CD4-positive, alpha-beta memory T cell (primary cell): ENCODE data around the gene CAMK1G. TPM values are rescaled to one million over a fixed set of nuclear protein-coding genes. Genes with fewer than 3 reads are reported as not detected.

Experiments used
- CTCF ChIA-PET: fragments of 350-600 bp; sonication (Branson Sonifier 250); formaldehyde crosslinking; loops from one replicate; lab custom pipeline; 2021; ENCODE audit warnings: inconsistent platforms; ENCODE audit not compliant: partially characterized antibody; lab: Charles Lee
- POLR2A ChIA-PET: fragments of 350-600 bp; sonication (Branson Sonifier 250); formaldehyde crosslinking; loops from one replicate; lab custom pipeline; 2021; ENCODE audit not compliant: partially characterized antibody; lab: Charles Lee
- DNase-seq, 5 donors: peaks; one replicate each; pipeline versions ENCODE4 v3.0.0 to v3.0.0-alpha.2; 2020 to 2022; ENCODE audit warnings: mixed read lengths in 1 of 5
- H3K27ac ChIP-seq: one replicate; pipeline ENCODE4 v1.7.0; 2013; ENCODE audit warnings: low read depth, low read length
- H3K27me3 ChIP-seq: 2 replicates; pipeline ENCODE4 v1.7.0; 2013; ENCODE audit warnings: mild to moderate bottlenecking, low read length, moderate library complexity; ENCODE audit not compliant: insufficient read depth
- H3K36me3 ChIP-seq: 2 replicates; pipeline ENCODE4 v1.7.0; 2013; ENCODE audit warnings: mild to moderate bottlenecking, low read length, moderate library complexity; ENCODE audit not compliant: insufficient read depth
- H3K4me1 ChIP-seq: 2 replicates; pipeline ENCODE4 v1.7.0; 2013; ENCODE audit warnings: mild to moderate bottlenecking, low read length, moderate library complexity; ENCODE audit not compliant: insufficient read depth
- H3K4me3 ChIP-seq, 2 donors: one replicate each; pipeline ENCODE4 v1.7.0; 2013; ENCODE audit warnings: low read length in 2 of 2, mild to moderate bottlenecking in 1 of 2
- H3K9me3 ChIP-seq, 2 donors: one replicate each; pipeline ENCODE4 v1.7.0; 2013; ENCODE audit warnings: low read length in 2 of 2, control low read depth in 1 of 2; ENCODE audit not compliant: control insufficient read depth in 1 of 2
- H3K27ac Mint-ChIP-seq, 7 donors: one replicate each; pipeline ENCODE4 v1.8.0; 2020 to 2021; ENCODE audit warnings: mixed read lengths in 7 of 7, mild to moderate bottlenecking in 6 of 7, inconsistent platforms in 3 of 7, moderate library complexity in 3 of 7
- H3K27me3 Mint-ChIP-seq, 2 donors: one replicate each; pipeline ENCODE4 v1.8.0; 2020 to 2021; ENCODE audit warnings: mixed read lengths in 2 of 2
- H3K36me3 Mint-ChIP-seq, 2 donors: one replicate each; pipeline ENCODE4 v1.8.0; 2020 to 2021; ENCODE audit warnings: mixed read lengths in 2 of 2, inconsistent platforms in 1 of 2, mild to moderate bottlenecking in 1 of 2
- H3K4me1 Mint-ChIP-seq, 4 donors: one replicate each; pipeline ENCODE4 v1.8.0; 2020 to 2021; ENCODE audit warnings: mixed read lengths in 4 of 4, mild to moderate bottlenecking in 1 of 4
- H3K4me3 Mint-ChIP-seq, 8 donors: one replicate each; pipeline ENCODE4 v1.8.0; 2020 to 2021; ENCODE audit warnings: mixed read lengths in 8 of 8, mild to moderate bottlenecking in 7 of 8, moderate library complexity in 6 of 8, inconsistent platforms in 3 of 8
- H3K9me3 Mint-ChIP-seq, 8 donors: one replicate each; pipeline ENCODE4 v1.8.0; 2020 to 2021; ENCODE audit warnings: mixed read lengths in 8 of 8, mild to moderate bottlenecking in 5 of 8, inconsistent platforms in 3 of 8, moderate library complexity in 1 of 8
- intact Hi-C: fragments of 100-400 bp; cut with micrococcal nuclease; formaldehyde crosslinking; loops from one replicate; pipeline ENCODE4 v1.15.1; 2023
- polyA plus RNA-seq, 2 donors: library from polyadenylated mRNA; unstranded; fragments of 300-500 nt; fragmentation: Illumina TruSeq; gene quantifications; one replicate each; pipeline ENCODE4 v1.2.3, GENCODE V29; 2021
- total RNA-seq, 2 experiments: library from RNA; stranded (reverse); gene quantifications; one replicate each; pipeline ENCODE4 v1.2.3, GENCODE V29; 2021

CAMK1G gene
- total and polyA plus RNA-seq, 4 experiments from 2014 or later, result not detected

DNA sequence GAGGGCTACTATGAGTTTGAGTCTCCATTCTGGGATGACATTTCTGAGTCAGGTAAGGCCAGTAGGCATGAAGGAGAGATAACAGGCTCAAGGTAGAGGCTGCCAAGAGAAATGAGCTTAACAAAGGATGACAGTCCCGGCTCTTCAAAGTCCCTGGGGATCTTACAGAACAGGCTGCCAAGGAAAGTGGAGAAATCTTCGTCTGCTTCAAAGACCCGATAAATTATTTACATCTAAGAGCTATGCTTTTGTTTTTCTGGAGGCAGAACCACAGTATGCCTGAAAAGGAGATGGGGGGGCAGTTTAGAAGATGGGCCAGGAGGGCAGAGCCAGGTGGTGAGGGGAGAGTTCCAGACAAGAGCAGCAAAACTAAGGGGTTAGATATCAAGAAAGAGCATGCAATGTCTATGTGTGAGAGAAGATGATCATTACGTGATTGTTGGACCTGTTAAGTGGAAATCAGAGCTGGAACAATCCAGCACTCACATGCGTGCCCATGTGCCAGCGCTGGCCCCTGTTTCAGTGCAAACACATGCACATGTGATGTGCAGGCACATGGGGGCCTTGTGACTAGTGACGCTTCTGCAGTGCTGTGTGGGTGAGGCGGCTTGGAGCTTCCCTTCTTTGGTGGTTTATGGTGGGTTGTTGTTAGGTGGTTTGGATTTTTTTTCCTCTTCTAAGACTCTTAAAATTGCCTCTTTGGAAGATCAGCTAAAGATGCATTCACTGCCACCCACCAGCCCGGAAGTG, 25.7 kb downstream of the CAMK1G start:
- POLR2A ChIA-PET, result interaction anchor here (0.8 kb wide), 1 partner anchor 160 kb away, joined by 3 read pairs; no protein-coding TSS in a partner anchor
- no peaks in the 10 kb centered on the region for H3K36me3 ChIP-seq

DNA sequence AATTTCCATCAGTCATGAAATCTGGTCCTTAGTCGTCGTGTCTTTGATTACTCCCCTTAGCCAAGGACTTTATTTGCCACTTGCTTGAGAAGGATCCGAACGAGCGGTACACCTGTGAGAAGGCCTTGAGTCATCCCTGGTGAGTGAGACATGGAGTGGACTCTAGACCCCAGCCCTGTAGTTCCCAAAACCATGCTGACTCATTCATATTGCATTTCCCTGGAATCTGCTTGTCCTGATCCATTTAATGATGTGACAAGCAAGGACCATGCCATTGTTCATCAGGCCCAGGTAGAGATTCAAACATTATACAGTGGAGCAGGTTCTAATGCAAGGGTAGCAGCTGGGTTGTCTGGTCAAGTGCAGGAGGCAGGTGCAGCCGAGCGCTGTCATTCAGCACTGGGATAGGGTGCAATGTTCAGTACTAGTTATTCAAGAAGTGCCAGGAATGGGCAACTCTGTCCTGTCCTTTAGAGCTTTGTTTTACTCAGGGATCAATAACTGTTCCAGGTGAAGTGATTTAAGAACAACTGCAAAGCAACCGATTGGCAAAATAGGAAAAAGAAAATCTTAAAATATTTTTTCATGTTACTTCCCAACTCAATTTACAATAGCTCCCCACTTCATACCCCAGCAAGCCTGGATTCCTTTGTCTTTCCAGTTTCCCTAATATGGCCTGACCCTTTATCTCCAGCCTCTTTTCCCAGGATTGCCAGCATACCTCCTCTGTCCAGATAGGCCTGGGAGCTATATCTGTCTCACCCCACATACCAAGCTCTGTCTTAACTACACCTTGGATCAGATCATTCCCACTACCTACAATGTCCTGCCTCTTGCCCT, 26.5 kb downstream of the CAMK1G start:
- Mint-ChIP-seq H3K4me3 (no peak overlapping the region), H3K27me3 (no peaks in the 10 kb centered on the region), H3K36me3 (no peaks in the 10 kb centered on the region), H3K9me3 (no peaks in the 10 kb centered on the region), H3K27ac (no peak overlapping the region), H3K4me1 (peaks cover 0 to 8% (median 2%) of the 10 kb centered on the region in 4 donors)
- Histone ChIP-seq H3K9me3 (no peaks in the 10 kb centered on the region), H3K27me3 (no peaks in the 10 kb centered on the region), H3K4me3 (no peak overlapping the region), H3K4me1 (peaks cover 17% of the 10 kb centered on the region), H3K36me3 (no peaks in the 10 kb centered on the region), H3K27ac (no peak overlapping the region)
- intact Hi-C loops, result loop anchor here (10.0 kb wide), 1 partner anchor 135 kb away; no protein-coding TSS in a partner anchor
- no peak for DNase-seq
- ChIA-PET CTCF (interaction anchor here (3.5 kb wide), 1 partner anchor 17 kb away, joined by 10 read pairs; no protein-coding TSS in a partner anchor), POLR2A (interaction anchor here (0.8 kb wide), 1 partner anchor 160 kb away, joined by 3 read pairs; no protein-coding TSS in a partner anchor)

More for the DNA sequence above, 25.7 kb downstream of the CAMK1G start:
- Mint-ChIP-seq H3K9me3 (no peaks in the 10 kb centered on the region), H3K4me3 (no peak overlapping the region), H3K27ac (no peak overlapping the region), H3K4me1 (peaks cover 0 to 8% (median 3%) of the 10 kb centered on the region in 4 donors), H3K27me3 (no peaks in the 10 kb centered on the region), H3K36me3 (no peaks in the 10 kb centered on the region)
- CTCF ChIA-PET, result interaction anchor here (3.5 kb wide), 1 partner anchor 18 kb away, joined by 10 read pairs; no protein-coding TSS in a partner anchor
- Histone ChIP-seq H3K27ac (no peak overlapping the region), H3K9me3 (no peaks in the 10 kb centered on the region), H3K4me3 (no peak overlapping the region), H3K27me3 (no peaks in the 10 kb centered on the region), H3K4me1 (peaks cover 17% of the 10 kb centered on the region)
- no peak for DNase-seq
- intact Hi-C loops, result loop anchor here (10.0 kb wide), 1 partner anchor 136 kb away; no protein-coding TSS in a partner anchor

DNA sequence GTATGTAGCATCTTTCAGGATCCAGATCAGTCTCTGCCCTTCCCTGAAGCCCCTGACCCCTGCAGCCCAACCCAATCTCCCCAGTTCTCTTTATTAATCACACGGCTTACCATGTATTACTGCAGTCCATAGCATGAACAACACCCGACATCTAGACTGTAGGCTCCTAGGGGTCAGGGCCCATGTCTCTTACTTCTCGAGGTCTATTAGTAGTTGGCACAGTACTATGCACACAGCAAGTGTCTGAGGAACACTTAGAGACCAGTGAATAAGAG, 27.1 kb downstream of the CAMK1G start:
- peaks cover 17% of the 10 kb centered on the region for H3K4me1 ChIP-seq
- no peaks in the 10 kb centered on the region for H3K9me3 Mint-ChIP-seq
- CTCF ChIA-PET, result interaction anchor here (3.5 kb wide), 1 partner anchor 17 kb away, joined by 10 read pairs; no protein-coding TSS in a partner anchor
- H3K4me1 Mint-ChIP-seq, result peaks cover 0 to 8% (median 2%) of the 10 kb centered on the region in 4 donors
- DNase-seq, result no peak
- POLR2A ChIA-PET, result no interaction called here
- H3K4me3 Mint-ChIP-seq, result no peak overlapping the region
- H3K27me3 Mint-ChIP-seq, result no peaks in the 10 kb centered on the region
- no peaks in the 10 kb centered on the region for H3K27me3 ChIP-seq
- no peak overlapping the region for H3K4me3 ChIP-seq
- no peaks in the 10 kb centered on the region for H3K36me3 ChIP-seq
- no peak overlapping the region for H3K27ac ChIP-seq
- H3K9me3 ChIP-seq, result no peaks in the 10 kb centered on the region
- no peaks in the 10 kb centered on the region for H3K36me3 Mint-ChIP-seq
- no peak overlapping the region for H3K27ac Mint-ChIP-seq
- intact Hi-C loops, result no loop called here

DNA sequence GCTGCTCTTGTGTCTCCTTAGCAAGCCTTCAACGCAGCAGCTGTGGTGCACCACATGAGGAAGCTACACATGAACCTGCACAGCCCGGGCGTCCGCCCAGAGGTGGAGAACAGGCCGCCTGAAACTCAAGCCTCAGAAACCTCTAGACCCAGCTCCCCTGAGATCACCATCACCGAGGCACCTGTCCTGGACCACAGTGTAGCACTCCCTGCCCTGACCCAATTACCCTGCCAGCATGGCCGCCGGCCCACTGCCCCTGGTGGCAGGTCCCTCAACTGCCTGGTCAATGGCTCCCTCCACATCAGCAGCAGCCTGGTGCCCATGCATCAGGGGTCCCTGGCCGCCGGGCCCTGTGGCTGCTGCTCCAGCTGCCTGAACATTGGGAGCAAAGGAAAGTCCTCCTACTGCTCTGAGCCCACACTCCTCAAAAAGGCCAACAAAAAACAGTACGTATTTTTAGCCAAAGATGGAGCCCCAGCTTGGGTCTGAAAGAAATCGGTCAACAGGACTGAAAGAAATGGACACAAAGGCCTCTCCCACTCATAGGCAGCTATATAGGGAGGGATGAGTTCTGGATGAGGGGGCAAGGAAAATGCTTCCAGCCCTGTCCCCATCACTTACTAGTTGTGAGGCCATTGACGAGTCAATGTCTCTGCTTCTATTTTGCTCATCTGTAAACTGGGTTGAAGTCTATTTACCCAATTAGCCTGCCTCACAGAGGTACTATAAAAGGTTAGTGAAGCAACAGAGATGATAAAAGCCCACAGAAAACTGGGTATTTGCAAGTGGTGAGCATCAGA, 28.5 kb downstream of the CAMK1G start:
- peak in 2 of 5 donors; percentile 11 to 13 for DNase-seq
- H3K27me3 Mint-ChIP-seq, result peaks cover 0 to 2% of the 10 kb centered on the region in 2 donors
- CTCF ChIA-PET, result interaction anchor here (3.5 kb wide), 1 partner anchor 15 kb away, joined by 10 read pairs; no protein-coding TSS in a partner anchor
- H3K27ac Mint-ChIP-seq, result no peak overlapping the region
- H3K9me3 ChIP-seq, result no peaks in the 10 kb centered on the region
- intact Hi-C loops, result no loop called here
- peaks cover 0 to 8% (median 2%) of the 10 kb centered on the region in 4 donors for H3K4me1 Mint-ChIP-seq
- H3K4me1 ChIP-seq, result peaks cover 17% of the 10 kb centered on the region
- no peaks in the 10 kb centered on the region for H3K27me3 ChIP-seq
- no peak overlapping the region for H3K4me3 ChIP-seq
- H3K27ac ChIP-seq, result no peak overlapping the region
- POLR2A ChIA-PET, result no interaction called here
- peaks cover 0 to 1% (median 0%) of the 10 kb centered on the region in 8 donors for H3K9me3 Mint-ChIP-seq
- H3K36me3 Mint-ChIP-seq, result peaks cover 0 to 5% of the 10 kb centered on the region in 2 donors
- no peaks in the 10 kb centered on the region for H3K36me3 ChIP-seq
- H3K4me3 Mint-ChIP-seq, result peak overlapping the region in 1 of 8 donors; percentile 28

DNA sequence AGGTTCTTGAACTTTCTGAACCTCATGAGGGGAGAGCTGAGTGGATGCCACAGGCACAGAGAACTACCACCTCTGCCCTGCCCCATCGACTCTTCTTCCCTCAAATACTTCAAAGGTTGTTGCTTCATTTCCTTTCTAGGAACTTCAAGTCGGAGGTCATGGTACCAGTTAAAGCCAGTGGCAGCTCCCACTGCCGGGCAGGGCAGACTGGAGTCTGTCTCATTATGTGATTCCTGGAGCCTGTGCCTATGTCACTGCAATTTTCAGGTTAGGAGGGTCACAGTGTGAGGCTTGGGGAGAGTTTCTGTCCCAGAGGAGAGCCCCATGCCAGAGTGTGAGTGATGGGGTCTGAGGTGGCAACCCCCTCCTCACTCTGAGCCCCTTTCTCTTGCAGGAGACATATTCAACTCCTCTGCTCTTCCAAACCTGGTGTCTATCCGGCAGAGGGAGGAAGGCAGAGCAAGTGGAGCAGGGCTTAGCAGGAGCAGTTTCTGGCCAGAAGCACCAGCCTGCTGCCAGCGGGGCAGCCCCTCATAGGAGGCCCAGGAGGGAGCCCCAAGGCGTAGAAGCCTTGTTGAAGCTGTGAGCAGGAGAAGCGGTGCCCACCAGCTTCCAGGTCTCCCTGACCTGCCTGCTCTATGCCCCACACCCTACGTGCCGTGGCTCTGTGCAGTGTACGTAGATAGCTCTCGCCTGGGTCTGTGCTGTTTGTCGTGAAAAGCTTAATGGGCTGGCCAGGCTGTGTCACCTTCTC, 29.3 kb downstream of the CAMK1G start:
- no peaks in the 10 kb centered on the region for H3K36me3 ChIP-seq
- no peak overlapping the region for H3K27ac ChIP-seq
- no peaks in the 10 kb centered on the region for H3K27me3 ChIP-seq
- H3K4me1 ChIP-seq, result peaks cover 17% of the 10 kb centered on the region
- Mint-ChIP-seq H3K4me3 (peak overlapping the region in 1 of 8 donors; percentile 11), H3K27ac (no peak overlapping the region), H3K4me1 (peaks cover 0 to 8% (median 2%) of the 10 kb centered on the region in 4 donors), H3K9me3 (peaks cover 0 to 1% (median 0%) of the 10 kb centered on the region in 8 donors), H3K36me3 (peaks cover 0 to 5% of the 10 kb centered on the region in 2 donors), H3K27me3 (peaks cover 0 to 2% of the 10 kb centered on the region in 2 donors)
- ChIA-PET POLR2A (no interaction called here), CTCF (interaction anchor here (1.5 kb wide), 1 partner anchor 14 kb away, joined by 4 read pairs; no protein-coding TSS in a partner anchor)
- H3K4me3 ChIP-seq, result no peak overlapping the region
- H3K9me3 ChIP-seq, result no peaks in the 10 kb centered on the region
- intact Hi-C loops, result no loop called here
- DNase-seq, result no peak

DNA sequence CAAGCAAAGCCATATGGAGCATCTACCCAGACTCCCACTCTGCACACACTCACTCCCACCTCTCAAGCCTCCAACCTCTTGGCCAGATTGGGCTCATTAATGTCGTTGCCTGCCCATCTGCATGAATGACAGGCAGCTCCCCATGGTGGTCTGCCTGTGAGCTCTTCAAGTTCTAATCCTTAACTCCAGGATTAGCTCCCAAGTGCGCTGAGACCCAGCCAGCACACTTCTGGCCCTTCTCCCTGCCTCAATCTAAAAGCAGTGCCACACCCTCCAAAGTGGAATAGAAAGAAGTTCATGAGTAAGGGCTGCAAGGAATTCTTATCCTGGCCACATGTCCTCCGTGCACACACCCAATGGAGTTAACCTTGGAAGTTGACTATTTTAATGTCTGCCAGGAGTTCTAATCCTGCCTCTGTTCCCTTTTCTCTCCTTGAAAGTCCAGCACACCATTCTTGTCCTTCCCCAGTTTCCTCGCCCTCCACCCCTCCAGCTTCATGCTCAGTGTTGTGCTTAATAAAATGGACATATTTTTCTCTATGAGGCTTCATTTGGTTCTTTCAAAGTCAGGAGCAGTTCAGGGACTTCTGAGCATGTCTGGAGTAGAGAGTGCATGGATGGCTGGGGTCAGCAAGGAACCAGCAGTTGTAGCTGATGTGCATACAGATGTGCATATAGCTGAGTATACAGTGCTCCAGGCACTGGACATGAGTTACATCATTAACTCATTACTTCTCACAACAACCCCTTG, 30.1 kb downstream of the CAMK1G start:
- ChIA-PET POLR2A (no interaction called here), CTCF (interaction anchor here (1.5 to 1.8 kb wide), 2 partner anchors 14 to 15 kb away, joined by 4 to 5 read pairs; no protein-coding TSS in a partner anchor)
- peaks cover 0 to 10% (median 4%) of the 10 kb centered on the region in 4 donors for H3K4me1 Mint-ChIP-seq

More for the DNA sequence above, 30.1 kb downstream of the CAMK1G start:
- no peak overlapping the region for H3K27ac ChIP-seq
- H3K27me3 ChIP-seq, result no peaks in the 10 kb centered on the region
- peaks cover 0 to 2% of the 10 kb centered on the region in 2 donors for H3K27me3 Mint-ChIP-seq
- H3K9me3 Mint-ChIP-seq, result peaks cover 0 to 1% (median 0%) of the 10 kb centered on the region in 8 donors
- intact Hi-C loops, result no loop called here
- no peaks in the 10 kb centered on the region for H3K36me3 ChIP-seq
- no peak for DNase-seq
- peaks cover 0 to 5% of the 10 kb centered on the region in 2 donors for H3K36me3 Mint-ChIP-seq
- peaks cover 21% of the 10 kb centered on the region for H3K4me1 ChIP-seq
- H3K4me3 Mint-ChIP-seq, result no peak overlapping the region
- no peak overlapping the region for H3K27ac Mint-ChIP-seq
- no peaks in the 10 kb centered on the region for H3K9me3 ChIP-seq
- H3K4me3 ChIP-seq, result no peak overlapping the region
